ENCODE measurements around the gene ASTL. TPM values are rescaled to one million over a fixed set of nuclear protein-coding genes. Genes with fewer than 3 reads are reported as not detected.

The ASTL gene
- total RNA-seq, 1 donor from 2014 or later: not detected

DNA sequence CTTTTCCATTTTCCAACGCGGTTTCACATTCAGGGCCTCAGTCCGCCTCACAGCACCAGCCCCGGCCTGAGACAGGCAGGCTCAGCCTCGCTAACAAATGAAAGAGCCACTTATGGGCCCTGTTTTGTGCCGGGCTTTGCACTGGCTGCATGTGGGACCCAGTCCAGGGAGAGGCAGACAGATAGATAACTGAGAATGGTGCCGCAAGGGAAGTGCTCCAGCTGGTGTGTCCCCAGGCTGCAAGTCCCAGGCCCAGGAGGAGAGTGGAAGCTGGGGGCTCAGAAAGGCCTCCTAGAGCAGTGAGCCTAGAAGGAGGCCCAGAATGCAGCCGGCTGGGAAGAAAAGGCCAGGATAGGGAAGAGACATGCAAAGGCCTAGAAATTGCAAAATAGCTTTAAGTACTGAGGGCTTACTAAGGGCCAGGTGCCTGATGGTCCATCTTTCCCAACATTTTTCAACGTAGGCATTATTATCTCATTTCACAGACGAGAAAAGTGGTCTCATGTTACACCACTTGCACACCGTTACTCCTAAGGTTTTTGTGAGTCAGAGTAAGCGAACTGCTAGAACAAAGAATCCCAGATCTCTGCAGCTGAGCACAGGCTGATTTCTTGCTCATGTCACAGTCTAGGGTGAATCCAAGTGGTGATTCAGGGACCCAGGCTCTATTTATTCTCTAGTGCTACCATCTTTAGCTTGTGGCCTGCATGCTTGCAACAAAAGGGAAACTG is 47.9 kb downstream of the ASTL start:
- Mint-ChIP-seq H3K9me3 (ENCODE audit: unreplicated experiment) (peaks cover 5% of the 10 kb centered on the region), H3K27me3 (ENCODE audit: unreplicated experiment) (peaks cover 11% of the 10 kb centered on the region), H3K27ac (ENCODE audit: unreplicated experiment) (peak overlapping the region; percentile 70)

DNA sequence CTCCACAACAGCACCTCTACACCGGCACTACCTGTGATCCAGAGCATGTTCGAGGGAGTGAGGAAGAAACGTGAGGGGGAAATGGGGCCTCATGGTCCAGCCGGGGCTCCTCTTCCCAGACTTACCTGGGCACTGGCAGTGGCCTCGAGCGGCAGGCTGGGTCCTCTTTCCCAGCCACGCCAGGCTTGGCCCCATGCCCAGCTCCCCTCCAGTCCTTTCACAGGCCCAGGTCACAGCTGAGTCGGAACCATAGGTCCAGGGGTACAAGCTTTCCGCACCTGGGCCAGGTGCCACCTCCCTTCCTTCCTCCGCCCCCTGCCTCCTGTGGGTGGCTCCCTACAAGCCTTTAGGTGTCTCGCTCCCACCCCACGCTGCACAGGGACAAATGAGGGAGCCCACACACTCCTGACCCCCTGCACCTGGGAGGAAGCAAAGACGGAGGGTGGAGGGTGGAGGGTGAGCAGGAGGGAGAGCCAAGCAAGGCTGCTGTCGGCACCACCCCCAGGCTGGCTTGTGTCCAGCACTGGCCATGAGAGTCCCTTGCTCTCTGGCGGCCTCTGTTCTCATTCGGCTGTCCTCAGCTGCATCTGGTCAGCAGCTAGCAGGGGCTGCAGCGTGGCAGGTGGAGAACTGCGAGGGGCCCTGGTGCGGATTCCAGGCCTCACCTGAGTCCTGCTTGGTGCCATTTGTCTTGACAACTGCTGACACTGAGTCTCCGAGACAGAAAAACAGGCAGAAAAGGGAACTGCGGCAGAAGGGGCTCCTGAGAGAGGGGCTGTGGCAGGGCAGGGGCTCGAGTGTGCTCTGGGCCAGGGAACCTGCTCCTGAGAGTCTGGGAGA is 48.7 kb downstream of the ASTL start:
- DNase-seq: peak; percentile 35
- H3K36me3 Mint-ChIP-seq (ENCODE audit: unreplicated experiment): no peaks in the 10 kb centered on the region
- H3K27me3 Mint-ChIP-seq (ENCODE audit: unreplicated experiment): peaks cover 11% of the 10 kb centered on the region
- H3K9me3 Mint-ChIP-seq (ENCODE audit: unreplicated experiment): peaks cover 5% of the 10 kb centered on the region
- TF ChIP-seq, protein P1, sequence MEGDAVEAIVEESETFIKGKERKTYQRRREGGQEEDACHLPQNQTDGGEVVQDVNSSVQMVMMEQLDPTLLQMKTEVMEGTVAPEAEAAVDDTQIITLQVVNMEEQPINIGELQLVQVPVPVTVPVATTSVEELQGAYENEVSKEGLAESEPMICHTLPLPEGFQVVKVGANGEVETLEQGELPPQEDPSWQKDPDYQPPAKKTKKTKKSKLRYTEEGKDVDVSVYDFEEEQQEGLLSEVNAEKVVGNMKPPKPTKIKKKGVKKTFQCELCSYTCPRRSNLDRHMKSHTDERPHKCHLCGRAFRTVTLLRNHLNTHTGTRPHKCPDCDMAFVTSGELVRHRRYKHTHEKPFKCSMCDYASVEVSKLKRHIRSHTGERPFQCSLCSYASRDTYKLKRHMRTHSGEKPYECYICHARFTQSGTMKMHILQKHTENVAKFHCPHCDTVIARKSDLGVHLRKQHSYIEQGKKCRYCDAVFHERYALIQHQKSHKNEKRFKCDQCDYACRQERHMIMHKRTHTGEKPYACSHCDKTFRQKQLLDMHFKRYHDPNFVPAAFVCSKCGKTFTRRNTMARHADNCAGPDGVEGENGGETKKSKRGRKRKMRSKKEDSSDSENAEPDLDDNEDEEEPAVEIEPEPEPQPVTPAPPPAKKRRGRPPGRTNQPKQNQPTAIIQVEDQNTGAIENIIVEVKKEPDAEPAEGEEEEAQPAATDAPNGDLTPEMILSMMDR (IDR thresholded peaks at IDR 0.05; ENCODE audit: partially characterized antibody, unreplicated experiment): no peak
- no peak overlapping the region for H3K4me3 Mint-ChIP-seq (ENCODE audit: unreplicated experiment)
- H3K4me1 Mint-ChIP-seq (ENCODE audit: low read depth, unreplicated experiment): peaks cover 17% of the 10 kb centered on the region
- no peak overlapping the region for H3K27ac Mint-ChIP-seq (ENCODE audit: unreplicated experiment)

More for the DNA sequence above, 47.9 kb downstream of the ASTL start:
- Mint-ChIP-seq H3K36me3 (ENCODE audit: unreplicated experiment) (no peaks in the 10 kb centered on the region), H3K4me3 (ENCODE audit: unreplicated experiment) (no peak overlapping the region), H3K4me1 (ENCODE audit: low read depth, unreplicated experiment) (peaks cover 17% of the 10 kb centered on the region)
- TF ChIP-seq, protein P1 (IDR thresholded peaks at IDR 0.05; ENCODE audit: partially characterized antibody, unreplicated experiment): no peak
- peak; percentile 14 for DNase-seq

DNA sequence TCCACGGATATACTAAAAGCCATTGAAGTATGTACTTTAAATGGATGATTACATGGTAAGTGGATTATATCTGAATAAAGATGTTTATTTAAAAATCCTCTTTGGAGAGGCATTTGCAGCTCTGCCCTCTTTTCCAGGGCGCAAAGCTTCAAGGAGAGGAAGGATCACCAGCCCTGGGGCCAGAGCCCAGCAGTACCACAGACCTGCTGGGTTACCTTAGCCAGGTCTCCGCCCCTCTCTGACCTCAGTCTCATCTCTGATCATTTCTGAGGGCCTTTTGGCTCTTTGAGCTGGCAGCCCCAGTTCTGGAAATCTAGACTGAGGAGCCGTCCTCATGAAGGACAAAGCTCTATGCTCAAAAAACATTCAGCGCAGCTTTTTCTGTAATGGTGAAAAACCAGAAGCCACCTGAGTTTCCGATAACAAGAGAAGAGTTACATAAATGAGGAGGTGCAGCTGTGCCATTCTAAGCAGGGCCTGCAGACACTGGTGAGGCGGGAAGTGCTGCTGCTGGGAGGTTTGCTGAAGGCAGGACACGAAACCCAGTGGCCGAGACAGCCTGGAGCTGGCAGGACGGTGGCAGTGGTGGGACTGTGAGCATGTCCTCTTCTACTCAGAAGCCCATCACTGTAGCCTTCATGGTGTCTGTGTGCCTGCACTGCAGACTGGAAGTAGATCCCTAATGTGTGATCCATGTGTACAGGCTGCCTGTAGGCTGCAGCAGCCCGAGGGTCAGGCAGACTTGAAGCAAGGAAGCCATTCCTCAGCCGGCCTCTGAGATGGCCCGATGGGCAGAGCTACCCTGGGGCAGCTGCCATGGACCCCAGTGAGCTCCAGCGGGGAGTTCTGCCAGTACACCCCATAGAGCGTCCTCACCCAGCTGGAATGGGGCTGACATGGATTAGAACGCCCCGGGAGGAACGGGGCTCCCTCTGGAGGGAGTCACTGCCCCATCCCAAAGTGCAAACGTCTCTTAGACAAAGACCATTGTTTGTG is 49.7 kb downstream of the ASTL start:
- no peak for DNase-seq
- H3K9me3 Mint-ChIP-seq (ENCODE audit: unreplicated experiment): peaks cover 5% of the 10 kb centered on the region
- H3K36me3 Mint-ChIP-seq (ENCODE audit: unreplicated experiment): no peaks in the 10 kb centered on the region
- H3K27ac Mint-ChIP-seq (ENCODE audit: unreplicated experiment): no peak overlapping the region
- peaks cover 12% of the 10 kb centered on the region for H3K27me3 Mint-ChIP-seq (ENCODE audit: unreplicated experiment)
- peaks cover 17% of the 10 kb centered on the region for H3K4me1 Mint-ChIP-seq (ENCODE audit: low read depth, unreplicated experiment)
- no peak overlapping the region for H3K4me3 Mint-ChIP-seq (ENCODE audit: unreplicated experiment)
- TF ChIP-seq, protein P1 (IDR thresholded peaks at IDR 0.05; ENCODE audit: partially characterized antibody, unreplicated experiment): no peak

DNA sequence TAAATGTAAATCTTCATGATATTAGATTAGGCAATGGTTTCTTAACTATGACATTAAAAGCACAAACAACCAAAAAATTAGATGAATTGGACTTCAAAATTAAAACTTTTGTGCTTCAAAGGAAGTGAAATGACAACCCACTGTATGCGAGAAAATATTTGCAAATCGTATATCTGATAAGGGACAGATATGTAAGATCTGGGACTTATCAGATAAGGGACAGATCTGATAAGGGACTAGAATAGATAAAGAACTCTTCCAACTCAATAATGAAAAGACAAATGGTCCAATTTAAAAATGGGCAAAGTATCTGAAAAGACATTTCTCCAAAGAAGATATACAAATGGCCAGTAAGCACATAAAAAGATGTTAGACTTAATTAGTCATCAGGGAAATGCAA is 51.2 kb downstream of the ASTL start:
- Mint-ChIP-seq H3K4me3 (ENCODE audit: unreplicated experiment) (no peak overlapping the region), H3K27ac (ENCODE audit: unreplicated experiment) (no peak overlapping the region), H3K36me3 (ENCODE audit: unreplicated experiment) (no peaks in the 10 kb centered on the region), H3K4me1 (ENCODE audit: low read depth, unreplicated experiment) (peaks cover 17% of the 10 kb centered on the region), H3K27me3 (ENCODE audit: unreplicated experiment) (peaks cover 12% of the 10 kb centered on the region), H3K9me3 (ENCODE audit: unreplicated experiment) (peaks cover 5% of the 10 kb centered on the region)
- TF ChIP-seq, protein P1 (IDR thresholded peaks at IDR 0.05; ENCODE audit: partially characterized antibody, unreplicated experiment): no peak
- no peak for DNase-seq
